Measurements from ENCODE around the gene WT1.

DNA sequence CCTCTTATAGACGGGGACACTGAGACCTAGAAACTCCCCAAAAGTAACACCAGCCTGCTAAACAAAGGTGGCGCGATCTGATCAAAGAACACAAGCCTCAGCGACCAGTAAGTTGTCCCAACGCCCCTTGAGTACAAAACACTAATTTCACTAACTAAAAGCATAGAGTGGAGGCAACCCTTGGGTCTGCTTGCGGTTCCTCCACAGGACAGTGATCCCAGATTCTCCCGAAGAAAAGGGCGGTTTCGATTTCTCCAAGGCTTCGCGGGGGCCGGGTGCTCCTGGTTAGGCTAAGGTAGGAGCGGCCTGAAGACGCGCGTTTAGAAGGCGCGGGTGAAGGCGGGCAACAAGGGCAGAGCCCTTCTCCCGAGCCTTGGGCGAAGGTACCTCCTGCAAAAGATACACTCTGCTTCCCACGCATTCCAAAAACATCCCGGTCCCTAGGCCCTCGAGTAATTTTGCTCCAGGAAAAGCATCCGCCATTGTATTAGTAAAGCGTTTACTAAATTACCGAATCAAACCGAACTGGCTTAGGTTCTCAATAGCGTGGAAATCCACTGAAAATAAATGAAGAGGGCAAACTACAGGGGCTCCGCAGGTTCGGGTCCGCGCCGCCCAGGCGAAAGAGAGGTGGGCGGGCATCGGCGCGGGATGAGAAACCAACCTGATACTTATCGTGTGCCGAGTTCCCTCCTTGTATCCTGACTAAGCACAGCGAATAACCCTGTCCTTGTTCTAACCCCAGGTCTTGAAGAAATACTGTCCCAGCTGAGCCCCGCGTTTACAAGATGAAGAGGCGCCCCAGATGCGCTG, 2.0 kb downstream of the WT1 start:
- TF ChIP-seq, protein P1, sequence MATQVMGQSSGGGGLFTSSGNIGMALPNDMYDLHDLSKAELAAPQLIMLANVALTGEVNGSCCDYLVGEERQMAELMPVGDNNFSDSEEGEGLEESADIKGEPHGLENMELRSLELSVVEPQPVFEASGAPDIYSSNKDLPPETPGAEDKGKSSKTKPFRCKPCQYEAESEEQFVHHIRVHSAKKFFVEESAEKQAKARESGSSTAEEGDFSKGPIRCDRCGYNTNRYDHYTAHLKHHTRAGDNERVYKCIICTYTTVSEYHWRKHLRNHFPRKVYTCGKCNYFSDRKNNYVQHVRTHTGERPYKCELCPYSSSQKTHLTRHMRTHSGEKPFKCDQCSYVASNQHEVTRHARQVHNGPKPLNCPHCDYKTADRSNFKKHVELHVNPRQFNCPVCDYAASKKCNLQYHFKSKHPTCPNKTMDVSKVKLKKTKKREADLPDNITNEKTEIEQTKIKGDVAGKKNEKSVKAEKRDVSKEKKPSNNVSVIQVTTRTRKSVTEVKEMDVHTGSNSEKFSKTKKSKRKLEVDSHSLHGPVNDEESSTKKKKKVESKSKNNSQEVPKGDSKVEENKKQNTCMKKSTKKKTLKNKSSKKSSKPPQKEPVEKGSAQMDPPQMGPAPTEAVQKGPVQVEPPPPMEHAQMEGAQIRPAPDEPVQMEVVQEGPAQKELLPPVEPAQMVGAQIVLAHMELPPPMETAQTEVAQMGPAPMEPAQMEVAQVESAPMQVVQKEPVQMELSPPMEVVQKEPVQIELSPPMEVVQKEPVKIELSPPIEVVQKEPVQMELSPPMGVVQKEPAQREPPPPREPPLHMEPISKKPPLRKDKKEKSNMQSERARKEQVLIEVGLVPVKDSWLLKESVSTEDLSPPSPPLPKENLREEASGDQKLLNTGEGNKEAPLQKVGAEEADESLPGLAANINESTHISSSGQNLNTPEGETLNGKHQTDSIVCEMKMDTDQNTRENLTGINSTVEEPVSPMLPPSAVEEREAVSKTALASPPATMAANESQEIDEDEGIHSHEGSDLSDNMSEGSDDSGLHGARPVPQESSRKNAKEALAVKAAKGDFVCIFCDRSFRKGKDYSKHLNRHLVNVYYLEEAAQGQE (IDR thresholded peaks at IDR 0.05; ENCODE audit: low read depth), result no peak
- TF ChIP-seq, protein P2, sequence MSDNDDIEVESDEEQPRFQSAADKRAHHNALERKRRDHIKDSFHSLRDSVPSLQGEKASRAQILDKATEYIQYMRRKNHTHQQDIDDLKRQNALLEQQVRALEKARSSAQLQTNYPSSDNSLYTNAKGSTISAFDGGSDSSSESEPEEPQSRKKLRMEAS (IDR thresholded peaks at IDR 0.05), result no peak
- TF ChIP-seq, protein P3, sequence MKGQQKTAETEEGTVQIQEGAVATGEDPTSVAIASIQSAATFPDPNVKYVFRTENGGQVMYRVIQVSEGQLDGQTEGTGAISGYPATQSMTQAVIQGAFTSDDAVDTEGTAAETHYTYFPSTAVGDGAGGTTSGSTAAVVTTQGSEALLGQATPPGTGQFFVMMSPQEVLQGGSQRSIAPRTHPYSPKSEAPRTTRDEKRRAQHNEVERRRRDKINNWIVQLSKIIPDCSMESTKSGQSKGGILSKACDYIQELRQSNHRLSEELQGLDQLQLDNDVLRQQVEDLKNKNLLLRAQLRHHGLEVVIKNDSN (IDR thresholded peaks at IDR 0.05), result no peak
- no peak for TF ChIP-seq TAF1 (IDR thresholded peaks at IDR 0.05; ENCODE audit: low read depth)
- TF ChIP-seq YY1 (IDR thresholded peaks at IDR 0.05; ENCODE audit: low read depth), result no peak
- no peak for TF ChIP-seq EP300 (IDR thresholded peaks at IDR 0.05; ENCODE audit: borderline replicate concordance)
